ENCODE results near the gene HLCS.

GRCh38 chr21:36852293-36852692 lies 114.2 kb downstream of the HLCS start:
- TF ChIP-seq ZNF335 (tag by site-specific recombination; conservative IDR thresholded peaks at IDR 0.05) (no peak), FEZF1 (tag by site-specific recombination; IDR thresholded peaks at IDR 0.05) (no peak), ZNF223 (tag by site-specific recombination; IDR thresholded peaks at IDR 0.05) (no peak), CTCF (tag by site-specific recombination; IDR thresholded peaks at IDR 0.05) (no peak), ZNF248 (tag by site-specific recombination; IDR thresholded peaks at IDR 0.05) (no peak), ZNF530 (tag by site-specific recombination; IDR thresholded peaks at IDR 0.05; ENCODE audit: low read depth) (no peak), ZXDB (tag by site-specific recombination; IDR thresholded peaks at IDR 0.05) (no peak), MEIS1 (CRISPR knock-in tag; IDR thresholded peaks at IDR 0.05; ENCODE audit: borderline replicate concordance) (no peak), ZBTB1 (tag by site-specific recombination; IDR thresholded peaks at IDR 0.05) (no peak), ZBTB21 (tag by site-specific recombination; IDR thresholded peaks at IDR 0.05) (no peak), ZNF843 (tag by site-specific recombination; IDR thresholded peaks at IDR 0.05) (no peak), ZNF692 (tag by site-specific recombination; IDR thresholded peaks at IDR 0.05) (no peak)
